GM18870 (cell line): Measurements from ENCODE around the gene VGLL3.
"Not testable (repeated sequence)": the region's sequence is repeated elsewhere in the genome, so short reads cannot be mapped to it uniquely, and the experiment has no call there.

Experiments
- ATAC-seq: cut with Tn5 transposase; IDR thresholded peaks from one replicate; pipeline ENCODE4 v1.9.1; 2021; ENCODE audit warnings: moderate library complexity; ENCODE audit not compliant: unreplicated experiment

VGLL3 gene, protein sequence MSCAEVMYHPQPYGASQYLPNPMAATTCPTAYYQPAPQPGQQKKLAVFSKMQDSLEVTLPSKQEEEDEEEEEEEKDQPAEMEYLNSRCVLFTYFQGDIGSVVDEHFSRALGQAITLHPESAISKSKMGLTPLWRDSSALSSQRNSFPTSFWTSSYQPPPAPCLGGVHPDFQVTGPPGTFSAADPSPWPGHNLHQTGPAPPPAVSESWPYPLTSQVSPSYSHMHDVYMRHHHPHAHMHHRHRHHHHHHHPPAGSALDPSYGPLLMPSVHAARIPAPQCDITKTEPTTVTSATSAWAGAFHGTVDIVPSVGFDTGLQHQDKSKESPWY

DNA sequence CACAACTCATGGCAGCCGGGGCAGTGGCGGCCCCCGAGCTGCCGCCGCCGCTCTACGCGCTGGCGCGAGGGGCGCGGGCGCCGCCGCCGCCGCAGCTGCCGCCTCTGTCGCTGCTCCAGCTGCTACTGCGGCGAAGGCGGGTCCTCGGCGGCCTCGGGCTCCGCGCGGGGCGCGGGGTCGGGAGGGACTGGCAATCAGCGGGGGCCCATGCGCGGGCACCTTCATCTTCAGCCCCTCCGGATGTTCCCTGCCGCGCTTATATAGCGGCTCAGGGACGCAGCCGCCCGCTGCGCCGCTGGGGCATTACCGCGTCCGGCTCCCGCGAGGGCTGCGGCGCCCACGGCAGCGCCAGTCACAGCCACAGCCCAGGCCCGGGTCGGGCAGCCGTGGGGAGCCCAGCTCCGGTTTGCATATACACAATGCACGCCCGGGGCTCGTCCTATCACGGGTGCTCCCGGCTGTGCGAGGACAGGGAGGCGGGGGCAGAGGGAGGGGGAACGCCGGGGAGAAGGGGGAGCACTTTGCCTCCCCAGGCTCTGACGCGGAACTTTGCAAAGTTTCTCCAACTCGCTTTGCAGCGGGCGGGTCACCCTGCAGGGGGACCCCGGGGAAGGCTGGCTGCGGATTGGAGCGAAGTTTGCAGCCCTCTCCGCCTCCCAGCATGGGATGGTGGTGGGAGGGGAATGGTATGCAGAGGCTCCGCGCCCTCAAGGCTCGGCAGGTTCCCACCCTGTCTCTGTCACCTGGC, at the start of gene VGLL3:
TSS of gene VGLL3 (minus strand) at position 416 of the 748 bp plus-strand sequence. CDS start at position 10, 406 bp downstream.
- ATAC-seq = no peak

DNA sequence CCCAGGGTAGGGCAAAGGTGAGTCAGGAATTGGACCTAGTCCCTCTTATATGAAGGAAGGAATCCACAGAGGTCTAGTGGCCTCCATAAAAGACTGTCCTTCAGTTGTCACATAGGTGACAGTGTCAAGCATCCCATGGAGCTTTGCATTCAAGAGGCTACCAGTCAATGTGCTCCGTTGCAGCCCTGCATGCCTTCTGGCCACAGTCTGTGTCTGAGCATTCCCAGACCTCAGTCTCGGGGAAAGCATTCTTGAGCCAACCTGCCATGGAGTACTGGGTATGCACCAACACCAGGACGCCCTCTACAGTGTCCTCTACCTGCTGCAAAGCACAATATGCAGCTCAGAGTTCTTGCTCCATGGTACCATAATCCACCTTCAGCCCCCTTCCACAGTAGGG, 46.7 kb upstream of the VGLL3 start:
- no peak for ATAC-seq

DNA sequence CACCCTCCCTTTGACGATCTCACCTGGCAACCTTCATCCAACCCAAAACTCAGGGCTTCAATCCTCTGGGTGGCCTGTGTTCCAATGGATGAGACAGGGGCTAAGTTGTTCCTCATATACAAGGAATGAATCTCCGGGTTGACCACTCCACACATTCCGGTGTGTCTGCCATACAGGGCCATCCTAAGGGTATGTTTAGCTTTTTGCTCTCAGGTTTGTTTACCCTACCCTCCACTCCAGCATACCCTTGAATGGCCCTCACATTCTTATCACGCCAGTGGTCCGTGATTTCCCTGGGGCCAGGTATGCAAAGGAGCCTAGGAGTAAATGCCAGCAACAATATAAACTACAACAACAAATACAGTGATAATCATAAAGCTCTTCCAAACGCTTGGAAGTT, 45.7 kb upstream of the VGLL3 start:
- no peak for ATAC-seq

DNA sequence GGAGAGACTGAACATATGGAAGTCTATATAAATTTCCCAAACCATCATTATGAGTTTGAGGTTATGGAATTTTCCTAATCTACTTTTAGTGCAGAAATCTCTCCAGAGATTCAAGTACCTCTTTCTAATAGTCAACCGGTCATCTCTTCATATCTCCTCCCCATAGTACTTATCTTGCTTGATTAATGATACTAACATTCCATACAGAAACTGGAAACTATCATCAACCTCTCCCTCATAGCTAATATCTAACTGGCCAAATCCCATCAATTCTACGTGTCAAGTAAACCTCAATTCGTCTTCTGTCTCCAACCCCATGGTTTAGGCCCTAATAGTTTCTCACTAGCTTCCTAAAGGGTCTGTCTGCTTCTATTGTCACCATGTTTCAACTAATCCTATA, 44.4 kb upstream of the VGLL3 start:
- no peak for ATAC-seq

DNA sequence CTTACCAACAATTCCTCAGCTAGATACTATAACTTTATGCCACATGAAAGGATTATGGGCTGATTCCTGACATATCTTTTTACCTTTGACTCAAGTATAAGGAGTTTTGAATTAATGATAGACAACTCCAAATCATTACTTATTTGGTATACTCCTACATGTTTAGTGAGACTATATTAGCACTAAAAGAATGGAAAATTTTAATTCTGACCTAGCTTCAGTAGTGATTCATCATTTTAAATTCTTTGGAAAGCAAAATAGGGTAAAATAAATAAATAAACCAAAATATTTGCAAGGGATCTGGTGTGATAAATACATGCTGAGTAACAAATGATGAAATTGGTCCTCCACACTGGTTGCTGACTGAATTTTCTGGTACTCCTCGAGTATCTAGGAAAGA, 42.3 kb upstream of the VGLL3 start:
- no peak for ATAC-seq

DNA sequence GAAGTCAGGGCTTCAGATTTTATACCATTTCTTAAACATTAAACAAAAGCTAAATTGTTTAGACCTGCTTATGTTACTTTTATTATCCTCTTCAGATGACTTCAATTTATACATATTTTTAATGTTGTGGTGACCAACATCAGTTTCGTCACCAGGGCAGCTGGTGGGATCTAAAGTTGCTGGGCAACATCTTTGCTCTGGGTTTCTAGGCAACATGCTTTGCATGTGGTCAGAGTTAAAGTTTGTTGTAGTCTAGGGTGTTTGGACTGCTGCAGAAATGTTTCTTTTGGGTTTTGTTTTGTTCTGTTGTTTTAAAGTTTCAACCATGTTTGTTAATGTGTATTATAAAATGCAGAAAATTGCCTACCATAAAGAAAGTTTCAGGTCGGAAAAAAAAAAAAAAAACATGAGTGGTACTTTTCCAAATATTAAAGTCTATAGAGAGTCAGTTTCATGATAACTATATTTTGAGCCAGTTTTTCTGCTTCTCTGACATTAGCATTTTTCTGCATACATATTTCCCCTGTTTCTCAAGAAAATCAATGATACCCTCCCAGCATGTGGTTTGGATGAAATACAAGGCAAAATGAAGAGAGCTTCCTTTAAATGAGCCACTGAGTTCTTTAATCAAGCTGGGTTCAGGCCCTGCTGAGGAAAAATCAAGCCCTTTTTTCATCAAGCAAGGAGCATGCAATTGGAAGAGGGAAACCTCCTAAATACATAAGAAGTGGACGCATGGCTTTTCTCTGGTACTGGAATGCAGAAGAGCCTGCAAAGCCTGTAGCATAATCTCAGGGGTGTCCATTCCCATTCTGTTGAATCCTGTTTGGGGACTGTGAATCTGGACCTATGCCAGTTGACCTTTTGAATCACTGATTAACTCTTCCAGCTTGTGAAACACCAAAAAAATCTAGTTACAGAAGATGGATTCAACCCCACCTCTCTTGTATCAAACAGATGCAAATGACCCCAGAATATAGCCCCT, 35.0 kb upstream of the VGLL3 start:
- no peak for ATAC-seq

DNA sequence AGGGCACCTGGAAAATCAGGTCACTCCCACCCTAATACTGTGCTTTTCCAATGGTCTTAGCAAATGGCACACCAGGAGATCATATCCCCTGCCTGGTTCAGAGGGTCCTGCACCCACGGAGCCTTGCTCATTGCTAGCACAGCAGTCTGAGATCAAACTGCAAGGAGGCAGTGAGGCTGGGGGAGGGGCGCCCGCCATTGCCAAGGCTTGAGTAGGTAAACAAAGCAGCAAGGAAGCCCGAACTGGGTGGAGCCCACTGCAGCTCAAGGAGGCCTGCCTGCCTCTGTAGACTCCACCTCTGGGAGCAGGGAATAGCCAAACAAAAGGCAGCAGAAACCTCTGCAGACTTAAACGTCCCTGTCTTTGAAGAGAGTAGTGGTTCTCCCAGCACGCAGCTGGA, 26.4 kb upstream of the VGLL3 start:
- ATAC-seq = not testable (repeated sequence)

DNA sequence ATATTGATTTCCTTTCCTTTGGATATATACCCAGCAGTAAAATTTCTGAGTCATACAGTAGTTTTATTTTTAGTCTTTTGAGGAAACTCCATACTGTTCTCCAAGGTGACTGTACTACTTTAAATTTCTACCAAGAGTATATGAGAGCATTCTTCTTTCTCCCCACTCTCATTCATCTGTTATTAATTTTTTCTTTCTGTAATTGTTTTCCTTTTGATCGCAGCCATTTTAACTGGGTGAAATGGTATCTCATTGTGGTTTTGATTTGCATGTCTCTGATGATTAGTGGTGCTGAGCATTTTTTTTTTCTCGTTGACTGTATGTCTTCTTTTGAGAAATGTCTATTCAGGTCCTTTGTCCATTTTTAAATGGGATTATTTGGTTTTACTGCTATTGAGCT, 18.3 kb upstream of the VGLL3 start:
- no peak for ATAC-seq

DNA sequence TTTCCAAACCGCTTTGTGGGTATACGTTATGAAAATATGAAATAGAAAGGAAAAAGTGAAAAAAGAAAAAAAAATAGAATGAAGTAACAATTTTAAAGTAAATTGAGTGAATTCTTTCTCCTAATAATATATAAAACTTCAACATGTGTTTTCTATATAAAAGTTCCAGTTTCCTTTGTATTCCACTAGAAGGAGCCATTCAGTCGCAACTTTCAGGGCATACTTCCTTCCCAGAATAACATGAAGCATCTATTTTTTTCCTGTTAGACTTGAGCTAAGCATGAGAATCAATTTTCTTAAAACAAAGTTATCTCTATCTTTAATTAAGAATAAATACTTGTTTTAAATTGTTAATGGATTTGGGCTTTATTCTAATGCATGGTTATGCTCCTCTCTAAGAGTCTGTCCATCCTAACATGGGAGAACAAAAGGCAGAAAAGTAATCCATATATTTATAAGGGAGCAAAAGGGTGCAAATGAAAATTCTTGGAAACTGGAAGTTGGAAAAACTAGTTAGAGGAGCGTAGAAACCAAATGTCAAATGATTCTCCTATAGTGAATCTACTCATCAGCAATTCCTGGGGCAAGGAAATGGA, 16.0 kb upstream of the VGLL3 start:
- no peak for ATAC-seq

DNA sequence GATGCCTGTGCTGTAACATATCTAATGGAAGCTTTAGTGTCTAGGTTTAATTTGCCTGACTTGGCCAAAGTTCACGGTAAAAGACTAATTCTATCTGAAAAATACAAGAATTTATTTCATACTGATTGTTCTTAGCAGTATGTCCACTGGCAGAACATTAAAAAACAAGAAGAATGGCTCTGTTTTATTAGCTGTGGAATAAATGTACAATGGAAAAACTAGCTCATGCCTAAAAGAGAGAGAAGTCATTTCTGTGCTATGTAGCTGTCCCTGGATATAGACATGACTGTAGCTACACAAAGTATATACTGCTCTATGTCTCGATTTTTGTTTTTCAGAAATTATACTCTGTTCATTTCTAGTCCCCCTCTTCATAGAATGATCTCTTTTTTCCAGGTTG, 13.9 kb upstream of the VGLL3 start:
- ATAC-seq = no peak

DNA sequence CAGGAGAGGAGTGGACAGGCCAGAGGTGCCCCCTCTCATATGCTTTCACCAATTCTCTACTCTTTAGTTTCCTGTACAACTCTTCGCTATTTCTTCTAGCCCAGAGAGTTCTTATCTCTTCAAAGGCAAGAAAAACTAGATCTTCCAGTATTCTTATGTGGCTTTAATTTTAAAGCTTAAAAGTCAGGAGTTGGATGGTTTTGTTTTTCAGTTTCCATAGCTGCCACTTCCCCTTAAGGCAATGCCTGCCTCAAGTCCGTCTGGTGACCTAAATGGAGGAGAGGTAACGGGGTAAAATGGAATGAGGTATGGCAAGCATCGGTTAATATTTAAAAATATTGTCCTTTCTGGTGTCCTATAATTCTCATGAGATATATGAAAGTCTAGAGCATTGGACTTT, 11.4 kb upstream of the VGLL3 start:
- no peak for ATAC-seq

DNA sequence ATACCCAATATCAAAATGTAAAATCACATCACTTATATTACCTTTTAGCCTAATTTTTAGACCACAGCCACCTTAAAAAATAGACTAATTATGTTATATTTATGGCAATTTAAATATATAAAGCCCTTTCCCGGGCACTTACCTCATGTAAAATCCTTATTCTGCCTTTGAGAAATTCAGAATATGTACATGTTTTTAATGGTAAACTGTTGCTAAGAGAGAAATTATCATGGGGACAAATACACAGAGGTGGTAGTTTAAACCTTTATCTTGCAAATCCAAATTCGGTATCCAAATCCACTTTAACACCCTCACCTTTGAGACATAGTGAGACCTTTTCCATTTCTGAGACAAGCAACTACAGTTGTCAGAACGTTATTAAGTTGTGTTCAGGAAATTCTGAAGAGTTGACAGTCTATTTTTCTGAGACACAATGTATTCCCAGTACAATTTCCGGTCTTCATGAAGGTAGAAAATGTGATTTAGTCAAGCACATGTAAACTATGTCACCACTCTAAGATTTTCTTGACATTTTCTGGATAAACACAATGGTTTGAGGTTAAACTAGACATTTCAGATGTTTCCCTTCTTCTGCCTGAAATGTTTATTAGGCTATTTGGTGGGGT, 10.6 kb upstream of the VGLL3 start:
- no peak for ATAC-seq

DNA sequence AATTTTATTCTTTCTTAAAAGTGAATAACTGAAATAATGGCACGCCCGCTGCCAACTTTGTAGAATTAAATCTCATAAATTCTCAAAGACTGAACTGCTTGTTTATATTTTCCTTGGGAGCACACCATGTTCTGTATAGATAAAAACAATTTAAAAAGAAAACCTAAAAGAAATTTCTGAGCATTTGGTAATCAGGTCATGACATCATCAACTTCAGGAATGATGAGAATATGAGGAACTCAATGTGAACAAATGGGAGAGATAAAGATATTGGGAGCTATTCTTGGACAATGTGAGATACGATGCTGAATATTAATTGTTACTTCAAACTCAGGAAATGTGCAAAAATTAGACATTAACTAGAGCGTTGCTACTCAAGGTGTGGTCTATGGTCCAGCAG, 10.0 kb upstream of the VGLL3 start:
- ATAC-seq = no peak

DNA sequence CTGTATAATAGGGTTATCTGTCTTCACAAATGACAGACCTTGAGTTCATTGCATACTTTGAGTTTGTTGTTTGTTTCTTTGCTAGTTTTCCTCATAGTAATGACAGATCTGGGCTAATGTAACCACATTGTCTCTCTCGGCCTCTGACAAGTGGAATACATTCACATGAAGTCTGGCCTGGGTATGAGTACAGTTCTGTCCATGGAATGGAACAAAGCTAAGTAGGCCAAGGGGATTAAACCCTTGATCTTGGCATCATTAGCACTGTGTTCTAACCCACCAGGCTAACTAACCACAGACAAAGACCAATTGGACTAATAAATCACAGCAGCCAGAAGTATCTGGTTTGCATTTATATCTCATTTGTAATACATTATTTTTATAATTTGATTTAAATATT, 7.6 kb upstream of the VGLL3 start:
- ATAC-seq = no peak

DNA sequence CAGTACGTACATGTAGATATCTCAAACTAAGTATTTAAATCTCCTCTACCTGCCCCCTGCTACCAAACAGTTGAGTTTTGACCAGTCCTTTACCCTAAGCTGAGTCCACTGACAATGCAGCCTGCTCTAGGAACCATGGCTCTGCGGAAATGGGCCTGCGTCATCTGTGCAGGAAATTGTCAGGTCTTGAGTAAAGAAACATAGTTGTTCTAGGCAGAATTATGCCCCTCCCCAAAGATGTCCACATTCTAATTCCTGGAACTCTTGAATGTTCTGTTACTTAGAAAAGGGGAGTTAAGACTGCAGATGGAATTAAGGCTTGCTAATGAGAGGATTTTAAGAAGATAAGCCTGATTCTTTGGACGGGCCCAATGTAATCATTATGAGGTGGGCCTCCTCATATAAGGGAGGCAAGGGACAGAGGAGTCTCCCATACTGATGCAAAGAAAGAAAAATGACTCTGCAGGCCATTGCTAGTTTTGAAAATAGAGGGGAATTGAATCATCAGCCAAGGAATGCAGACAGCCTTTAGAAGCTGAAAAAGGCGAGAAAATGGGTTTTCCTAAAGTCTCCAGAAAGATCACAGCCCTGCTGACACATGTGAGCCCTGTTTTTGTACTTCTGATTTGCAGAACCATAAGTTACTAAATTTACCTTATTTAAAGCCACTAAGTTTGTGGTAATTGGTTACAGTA, 5.5 kb upstream of the VGLL3 start:
- no peak for ATAC-seq

DNA sequence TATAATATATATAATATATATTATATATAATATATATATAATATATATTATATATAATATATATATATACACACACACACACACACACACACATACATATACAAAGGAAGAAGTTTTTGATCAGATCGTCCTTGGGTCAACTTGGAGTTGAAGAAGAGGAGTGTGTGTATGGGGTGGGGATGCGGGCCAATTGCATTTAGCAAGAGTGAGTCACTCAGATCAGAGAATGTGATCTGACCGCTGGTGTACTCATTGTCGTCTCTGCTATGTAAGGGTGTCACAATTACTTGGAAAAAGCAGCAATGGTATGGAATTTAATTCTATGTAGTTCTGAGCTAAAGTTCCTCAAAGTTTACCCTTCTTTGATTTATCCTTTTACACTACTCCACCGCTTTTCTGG, 4.6 kb upstream of the VGLL3 start:
- no peak for ATAC-seq

DNA sequence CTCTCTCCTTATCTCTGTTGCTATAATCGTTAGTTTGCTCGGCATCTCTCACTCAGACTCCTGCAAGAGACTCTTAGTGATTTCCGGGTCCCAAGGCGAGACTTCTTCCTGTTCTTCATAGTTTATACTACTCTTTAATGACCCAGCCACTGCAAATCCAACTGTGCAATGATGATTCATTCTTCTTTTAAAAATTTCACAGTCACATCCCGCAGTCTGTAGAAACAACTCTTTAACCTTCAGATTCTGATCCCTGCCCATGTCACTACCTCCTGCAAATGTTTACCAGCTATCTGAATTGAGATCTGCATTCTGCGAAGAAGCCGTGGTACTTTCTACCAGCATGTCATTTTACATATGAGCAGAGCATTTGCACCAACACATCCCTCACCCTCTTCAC, 2.8 kb upstream of the VGLL3 start:
- ATAC-seq = no peak

DNA sequence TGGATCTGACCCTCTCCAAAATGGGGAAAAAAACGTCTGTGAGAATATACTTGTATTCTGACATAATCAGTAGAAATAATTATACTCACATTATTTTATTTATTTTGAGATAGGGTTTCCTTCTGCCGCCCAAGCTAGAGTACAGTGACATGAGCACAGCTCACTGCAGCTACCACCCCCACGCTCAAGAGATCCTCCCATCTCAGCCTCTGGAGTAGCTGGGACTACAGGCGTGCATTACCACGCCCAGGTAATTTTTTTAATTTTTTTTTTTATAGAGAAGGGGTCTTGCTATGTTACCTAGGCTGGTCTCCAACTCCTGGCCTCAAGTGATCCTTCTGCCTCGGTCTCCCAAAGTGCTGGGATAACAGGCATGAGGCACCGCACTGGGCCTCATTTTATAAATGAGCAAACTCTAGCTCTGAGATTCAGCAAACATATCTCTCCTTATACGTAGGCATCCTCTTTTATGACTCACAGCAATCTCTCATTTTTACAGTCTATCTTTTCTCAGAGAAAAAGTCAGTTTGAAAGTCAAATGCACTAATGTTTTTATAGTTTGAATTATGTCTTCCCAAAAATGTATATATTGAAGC, 989 bp upstream of the VGLL3 start:
- no peak for ATAC-seq

DNA sequence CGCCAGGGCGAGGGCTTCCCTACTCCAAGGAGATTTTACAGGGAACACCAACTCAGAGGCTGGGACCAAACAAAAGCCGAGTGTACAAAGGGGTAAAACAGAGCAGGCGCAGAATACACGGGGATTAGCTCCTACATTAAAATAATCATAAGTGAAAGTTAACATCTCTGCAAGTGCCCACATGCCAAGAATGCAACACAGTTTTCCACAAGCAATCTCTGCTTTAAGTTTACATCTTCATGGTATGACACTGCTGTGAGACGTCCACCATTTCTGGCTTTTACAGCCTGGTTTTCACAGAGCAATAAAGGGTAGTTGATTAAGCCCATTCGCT, 500 bp upstream of the VGLL3 start:
- ATAC-seq = no peak
